T-helper 1 cell treated with Interleukin-12 subunit alpha and Interleukin-12 subunit beta and Interleukin-4 antibody, amounts not matched to agents 30 μg/mL and 1 μg/mL, for 36 hours (primary cell): Measurements from ENCODE around the gene IFIT5.
"Not testable (repeated sequence)": the region's sequence is repeated elsewhere in the genome, so short reads cannot be mapped to it uniquely, and the experiment has no call there.

Experiments used
- H3K27ac Mint-ChIP-seq: one replicate; pipeline ENCODE4 v1.8.0; 2021; ENCODE audit warnings: mild to moderate bottlenecking, mixed read lengths
- H3K27me3 Mint-ChIP-seq: one replicate; pipeline ENCODE4 v1.8.0; 2021; ENCODE audit warnings: low read depth, mixed read lengths
- H3K36me3 Mint-ChIP-seq: one replicate; pipeline ENCODE4 v1.8.0; 2021; ENCODE audit warnings: low read depth, mixed read lengths
- H3K4me1 Mint-ChIP-seq: one replicate; pipeline ENCODE4 v1.8.0; 2021; ENCODE audit warnings: low read depth, mixed read lengths
- H3K4me3 Mint-ChIP-seq: one replicate; pipeline ENCODE4 v1.8.0; 2021; ENCODE audit warnings: mild to moderate bottlenecking, moderate library complexity, mixed read lengths
- H3K9me3 Mint-ChIP-seq: one replicate; pipeline ENCODE4 v1.8.0; 2021; ENCODE audit warnings: mixed read lengths

Gene IFIT5

DNA sequence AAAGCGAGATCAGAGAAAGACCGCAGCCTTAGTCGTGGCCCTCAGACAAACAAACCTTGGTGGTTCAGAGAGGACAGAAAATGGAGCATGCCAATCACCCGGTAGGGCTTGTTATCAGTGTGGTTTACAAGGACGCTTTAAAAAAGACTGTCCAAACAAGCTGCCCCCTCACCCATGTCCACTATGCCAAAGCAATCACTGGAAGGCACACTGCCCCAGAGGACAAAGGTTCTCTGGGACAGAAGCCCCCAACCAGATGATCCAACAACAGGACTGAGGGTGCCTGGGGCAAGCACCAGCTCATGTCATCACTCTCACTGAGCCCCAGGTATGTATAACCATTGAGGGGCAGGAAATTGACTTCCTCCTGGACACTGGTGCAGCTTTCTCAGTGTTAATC, 5.1 kb upstream of the IFIT5 start:
- peaks cover 15% of the 10 kb centered on the region for H3K4me1 Mint-ChIP-seq
- not testable (repeated sequence) for H3K27ac Mint-ChIP-seq, H3K4me3 Mint-ChIP-seq, H3K9me3 Mint-ChIP-seq, H3K27me3 Mint-ChIP-seq
- H3K36me3 Mint-ChIP-seq = peaks cover 28% of the 10 kb centered on the region

DNA sequence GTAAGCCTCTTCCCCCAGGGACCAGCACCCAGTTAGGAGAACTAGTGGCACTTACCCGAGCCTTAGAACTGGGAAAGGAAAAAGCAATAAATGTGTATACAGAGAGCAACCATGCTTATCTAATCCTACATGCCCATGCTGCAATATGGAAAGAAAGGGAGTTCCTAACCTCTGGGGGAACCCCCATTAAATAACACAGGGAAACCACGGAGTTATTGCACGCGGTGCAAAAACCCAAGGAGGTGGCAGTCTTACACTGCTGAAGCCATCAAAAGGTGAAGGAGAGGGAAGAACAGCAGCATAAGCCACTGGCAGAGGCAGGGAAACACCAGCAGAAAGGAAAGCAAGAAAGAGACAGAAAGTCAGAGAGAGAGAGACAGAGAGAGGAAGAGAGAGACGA, 3.8 kb upstream of the IFIT5 start:
- not testable (repeated sequence) for H3K27ac Mint-ChIP-seq, H3K9me3 Mint-ChIP-seq, H3K4me3 Mint-ChIP-seq, H3K27me3 Mint-ChIP-seq
- Mint-ChIP-seq H3K36me3 (peaks cover 31% of the 10 kb centered on the region), H3K4me1 (peaks cover 15% of the 10 kb centered on the region)

DNA sequence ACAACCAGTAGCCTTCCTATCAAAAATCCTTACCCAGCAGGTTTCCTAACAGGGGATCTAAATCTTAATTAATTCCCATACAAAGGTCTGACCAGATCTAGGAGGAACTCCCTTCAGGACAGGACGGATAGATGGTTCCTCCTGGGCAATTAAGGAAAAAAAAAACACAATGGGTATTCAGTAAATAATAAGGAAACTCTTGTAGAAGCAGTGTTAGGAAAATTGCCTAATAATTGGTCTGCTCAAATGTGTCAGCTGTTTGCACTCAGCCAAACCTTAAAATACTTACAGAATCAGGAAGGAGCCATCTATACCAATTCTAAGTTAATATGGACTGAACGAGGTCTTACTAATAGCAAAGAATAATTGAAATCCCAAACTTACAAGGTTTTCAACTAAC, 3.2 kb upstream of the IFIT5 start:
- Mint-ChIP-seq H3K4me1 (peaks cover 19% of the 10 kb centered on the region), H3K36me3 (peaks cover 35% of the 10 kb centered on the region)
- not testable (repeated sequence) for H3K27me3 Mint-ChIP-seq, H3K27ac Mint-ChIP-seq, H3K4me3 Mint-ChIP-seq, H3K9me3 Mint-ChIP-seq

DNA sequence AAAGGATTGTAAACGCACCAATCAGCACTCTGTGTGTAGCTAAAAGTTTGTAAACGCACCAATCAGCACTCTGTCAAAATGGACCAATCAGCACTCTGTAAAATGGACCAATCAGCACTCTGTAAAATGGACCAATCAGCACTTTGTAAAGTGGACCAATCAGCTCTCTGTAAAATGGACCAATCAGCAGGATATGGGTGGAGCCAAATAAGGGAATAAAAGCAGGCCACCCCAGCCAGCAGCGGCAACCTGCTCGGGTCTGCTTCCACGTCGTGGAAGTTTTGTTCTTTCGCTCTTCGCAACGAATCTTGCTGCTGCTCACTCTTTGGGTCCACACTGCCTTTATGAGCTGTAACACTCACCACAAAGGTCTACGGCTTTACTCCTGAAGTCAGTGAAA, 2.1 kb upstream of the IFIT5 start:
- H3K27me3 Mint-ChIP-seq, H3K9me3 Mint-ChIP-seq: not testable (repeated sequence)
- Mint-ChIP-seq H3K4me1 (peaks cover 26% of the 10 kb centered on the region), H3K4me3 (peak overlapping the region; percentile 33), H3K27ac (peak overlapping the region; percentile 31), H3K36me3 (peaks cover 38% of the 10 kb centered on the region)

DNA sequence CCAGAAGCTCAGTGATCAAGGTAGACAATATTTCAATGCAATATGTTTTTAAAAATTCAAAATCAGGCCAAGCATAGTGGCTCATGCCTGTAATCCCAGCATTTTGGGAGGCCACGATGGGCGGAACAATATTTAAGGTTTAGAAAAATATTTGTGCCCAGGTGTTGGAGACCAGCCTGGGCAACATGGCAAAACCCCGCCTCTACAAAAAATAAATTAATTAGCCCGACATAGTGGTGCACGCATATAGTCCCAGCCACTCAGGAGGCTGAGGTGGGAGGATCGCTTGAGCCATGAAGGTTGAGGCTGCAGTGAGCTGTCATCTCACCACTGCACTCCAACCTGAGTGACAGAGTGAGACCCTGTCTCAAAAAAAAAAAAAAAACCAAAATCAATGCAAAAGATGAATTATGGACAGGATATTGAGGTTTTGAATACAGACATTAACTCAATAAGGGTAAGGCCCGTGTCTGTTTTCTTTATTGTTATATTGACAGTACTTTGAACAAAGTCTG, 913 bp upstream of the IFIT5 start:
- Mint-ChIP-seq H3K36me3 (peaks cover 43% of the 10 kb centered on the region), H3K4me3 (peak overlapping the region; percentile 92), H3K27me3 (peaks cover 3% of the 10 kb centered on the region), H3K9me3 (peaks cover 9% of the 10 kb centered on the region), H3K27ac (peak overlapping the region; percentile 95), H3K4me1 (peaks cover 37% of the 10 kb centered on the region)

DNA sequence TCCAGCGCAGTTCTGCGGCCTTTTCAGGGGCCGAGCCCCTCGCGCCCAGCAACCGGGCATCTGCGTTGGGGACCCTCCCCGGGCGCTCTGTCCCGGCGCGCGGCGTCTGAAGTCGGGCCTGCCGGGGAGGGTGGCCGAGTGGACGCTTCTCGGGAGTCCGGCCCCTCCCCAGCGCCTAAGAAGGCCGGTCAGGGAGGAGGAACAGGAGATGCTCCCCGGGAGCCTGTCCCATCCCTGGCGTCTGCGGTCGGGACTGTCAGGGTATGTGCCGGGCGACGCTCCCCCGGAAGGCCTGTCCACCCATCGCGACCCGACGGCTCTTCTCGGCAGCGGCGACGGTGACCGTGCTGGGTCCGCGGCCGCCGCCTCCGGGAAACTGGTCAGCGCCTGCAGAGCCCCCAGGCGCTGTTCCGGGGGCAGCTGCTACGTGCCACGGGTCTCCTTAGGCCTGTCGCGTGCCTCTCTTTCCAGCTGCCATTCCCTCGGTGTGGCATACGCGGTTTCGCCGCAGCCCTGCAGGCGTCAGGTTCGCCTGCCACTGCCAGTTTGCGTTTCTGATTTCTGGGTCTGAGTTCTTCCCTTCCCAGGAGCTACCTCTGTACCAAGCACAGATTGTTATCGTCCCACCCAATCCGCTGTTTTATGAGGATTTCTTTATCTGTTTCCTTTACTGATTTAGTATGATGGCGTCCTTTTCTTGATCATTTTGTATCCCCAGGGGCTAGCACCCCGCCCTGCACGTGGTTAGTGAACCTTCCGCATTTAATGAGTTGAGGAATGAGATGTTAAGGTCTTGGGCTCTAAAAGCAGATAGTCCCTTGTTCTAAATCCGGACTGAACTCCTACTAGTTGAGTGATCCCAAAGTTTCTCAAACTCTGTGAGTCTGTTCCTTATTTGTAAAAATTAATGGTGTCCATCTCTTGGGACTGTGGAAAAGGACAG, 782 bp downstream of the IFIT5 start:
- Mint-ChIP-seq H3K27me3 (peaks cover 3% of the 10 kb centered on the region), H3K36me3 (peaks cover 44% of the 10 kb centered on the region), H3K4me3 (peak overlapping the region; percentile 92), H3K4me1 (peaks cover 42% of the 10 kb centered on the region), H3K9me3 (peaks cover 5% of the 10 kb centered on the region), H3K27ac (peak overlapping the region; percentile 92)

DNA sequence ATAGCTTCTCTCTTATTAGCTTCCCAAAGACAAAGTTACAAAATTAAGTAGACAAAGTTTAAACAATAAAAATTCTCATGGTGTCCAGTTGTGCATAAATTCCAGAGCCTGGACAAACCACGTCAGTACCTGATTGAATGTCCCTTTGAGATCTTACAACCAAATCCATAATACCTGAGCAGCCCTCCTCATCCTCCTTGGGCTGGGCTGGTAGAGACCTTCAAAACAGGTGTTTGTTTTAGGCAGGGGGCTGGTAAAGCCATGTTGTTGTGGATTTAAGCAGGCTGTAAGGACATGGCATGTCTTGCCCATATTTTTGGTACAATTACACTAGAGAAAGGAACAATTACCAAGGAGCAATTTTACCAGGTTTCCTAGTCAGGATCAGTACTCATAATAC, 2.1 kb downstream of the IFIT5 start:
- Mint-ChIP-seq H3K4me1 (peaks cover 37% of the 10 kb centered on the region), H3K27me3 (no peaks in the 10 kb centered on the region), H3K4me3 (peak overlapping the region; percentile 92), H3K36me3 (peaks cover 50% of the 10 kb centered on the region), H3K27ac (peak overlapping the region; percentile 13), H3K9me3 (peaks cover 5% of the 10 kb centered on the region)

DNA sequence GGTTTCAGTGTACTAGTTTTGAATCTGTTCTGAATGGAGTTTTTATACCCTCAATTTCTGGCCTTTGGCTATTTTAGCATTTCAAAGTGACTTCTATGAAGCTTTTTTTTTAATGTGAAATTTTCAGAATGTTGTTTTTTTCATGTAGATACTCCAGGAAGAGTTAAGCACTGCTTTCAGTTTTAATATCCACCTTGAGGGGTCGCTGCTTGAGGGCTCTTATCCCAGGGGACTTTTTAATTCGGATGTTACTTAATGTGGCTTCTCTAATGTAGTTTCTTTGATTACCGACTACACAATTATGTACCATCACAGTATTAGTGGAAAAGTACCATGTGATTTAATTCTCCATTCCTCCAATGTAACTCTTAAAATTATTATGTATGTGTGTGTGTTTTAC, 5.2 kb downstream of the IFIT5 start:
- Mint-ChIP-seq H3K9me3 (no peaks in the 10 kb centered on the region), H3K36me3 (peaks cover 53% of the 10 kb centered on the region), H3K27ac (no peak overlapping the region), H3K27me3 (no peaks in the 10 kb centered on the region), H3K4me1 (peaks cover 29% of the 10 kb centered on the region), H3K4me3 (no peak overlapping the region)

DNA sequence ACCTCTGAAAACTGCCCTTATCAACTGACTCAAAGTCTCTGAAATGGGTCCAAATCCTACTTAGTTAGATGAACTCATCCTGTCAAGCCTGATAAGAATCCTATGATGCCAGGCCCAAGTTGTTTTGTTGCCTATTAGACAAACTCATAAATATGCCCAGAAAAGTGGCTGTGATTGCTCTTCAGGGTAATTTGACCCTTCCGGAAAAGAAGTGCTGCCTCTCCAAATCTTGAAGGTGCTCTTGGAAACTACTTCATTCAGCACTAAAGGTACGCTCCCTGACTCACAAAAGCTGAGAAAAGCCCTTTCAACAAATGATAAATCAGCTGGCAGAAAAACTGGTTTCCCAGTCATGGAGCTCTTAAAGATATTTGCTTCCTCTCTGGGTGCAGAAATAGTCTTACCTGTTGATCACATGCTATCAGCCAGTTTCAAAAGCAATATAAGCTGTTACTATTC, 6.7 kb downstream of the IFIT5 start:
- Mint-ChIP-seq H3K27ac (no peak overlapping the region), H3K9me3 (no peaks in the 10 kb centered on the region), H3K27me3 (no peaks in the 10 kb centered on the region), H3K36me3 (peaks cover 45% of the 10 kb centered on the region), H3K4me3 (no peak overlapping the region), H3K4me1 (peaks cover 28% of the 10 kb centered on the region)

DNA sequence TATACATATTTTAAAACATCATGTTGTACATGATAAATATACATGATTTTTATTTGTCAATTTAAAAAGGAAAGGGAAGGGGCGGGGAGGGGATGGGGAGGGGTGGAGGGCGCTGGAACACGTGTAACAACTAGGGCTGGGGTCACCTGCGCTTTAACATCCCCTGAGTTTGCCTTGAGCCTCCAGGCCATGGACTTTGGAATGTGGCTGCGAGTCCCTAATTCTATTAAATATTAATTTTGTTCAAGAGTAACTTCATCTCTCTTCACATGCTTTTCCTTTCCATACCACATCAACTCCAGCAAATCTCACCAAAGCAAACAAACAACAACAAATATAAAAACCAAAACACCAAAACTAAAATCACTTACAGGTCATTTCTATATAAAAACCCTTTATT, 10.6 kb downstream of the IFIT5 start:
- H3K36me3 Mint-ChIP-seq = peaks cover 24% of the 10 kb centered on the region
- H3K4me3 Mint-ChIP-seq = no peak overlapping the region
- H3K4me1 Mint-ChIP-seq = peaks cover 3% of the 10 kb centered on the region
- no peaks in the 10 kb centered on the region for H3K9me3 Mint-ChIP-seq
- H3K27ac Mint-ChIP-seq = no peak overlapping the region
- peaks cover 6% of the 10 kb centered on the region for H3K27me3 Mint-ChIP-seq

DNA sequence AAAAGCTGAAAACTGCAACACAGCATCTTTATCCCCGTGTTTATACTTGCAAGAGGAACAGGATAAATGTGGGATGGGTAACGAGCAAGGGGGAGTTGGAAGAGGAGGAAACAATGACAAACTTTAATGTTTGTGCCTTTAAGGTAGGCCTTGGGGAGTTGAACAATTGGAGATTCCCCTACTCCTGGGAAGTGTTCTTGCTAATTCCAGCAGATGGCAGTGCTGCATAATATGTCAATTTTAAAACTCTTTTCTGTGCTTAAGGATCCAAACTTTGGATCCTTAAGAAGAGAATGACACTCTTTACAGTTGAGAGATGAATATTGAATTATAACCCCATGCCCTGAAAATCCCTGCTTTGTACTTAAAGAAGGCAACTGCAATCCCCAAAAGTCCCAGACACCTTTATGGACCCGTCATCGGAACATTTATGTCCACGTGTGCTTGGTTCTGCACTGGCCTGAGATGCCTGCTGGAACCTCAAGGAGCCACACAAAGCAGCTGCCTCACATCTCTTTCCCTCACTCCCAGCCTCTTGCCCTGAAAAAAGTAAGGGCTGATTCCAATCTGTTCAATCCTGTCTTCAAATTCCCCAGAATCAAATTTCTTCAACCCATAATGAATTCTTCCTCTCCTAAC, 12.0 kb downstream of the IFIT5 start:
- H3K36me3 Mint-ChIP-seq = peaks cover 13% of the 10 kb centered on the region
- H3K4me1 Mint-ChIP-seq = peaks cover 3% of the 10 kb centered on the region
- H3K27ac Mint-ChIP-seq = no peak overlapping the region
- H3K4me3 Mint-ChIP-seq = no peak overlapping the region
- H3K27me3 Mint-ChIP-seq = peaks cover 6% of the 10 kb centered on the region
- no peaks in the 10 kb centered on the region for H3K9me3 Mint-ChIP-seq

DNA sequence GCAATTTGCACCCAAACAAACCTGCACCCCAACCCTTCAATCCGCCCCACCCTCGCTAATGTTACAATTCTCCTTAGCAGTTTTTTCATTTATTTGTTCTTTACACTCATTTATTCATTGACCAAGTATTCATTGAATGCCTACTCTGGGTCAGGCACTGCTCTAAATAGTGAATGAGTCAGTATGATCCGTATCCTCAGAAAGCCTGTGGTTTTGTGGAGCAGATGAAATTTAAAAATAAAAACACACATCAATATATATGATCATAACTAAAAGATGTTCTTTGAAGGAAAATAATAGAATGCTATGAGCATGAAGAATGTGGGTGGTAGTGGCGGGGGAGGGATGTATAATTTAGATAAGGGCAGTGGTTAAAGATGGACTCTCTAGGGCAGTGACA, 13.3 kb downstream of the IFIT5 start:
- H3K9me3 Mint-ChIP-seq = no peaks in the 10 kb centered on the region
- peaks cover 5% of the 10 kb centered on the region for H3K36me3 Mint-ChIP-seq
- peaks cover 18% of the 10 kb centered on the region for H3K27me3 Mint-ChIP-seq
- peaks cover 2% of the 10 kb centered on the region for H3K4me1 Mint-ChIP-seq
- H3K4me3 Mint-ChIP-seq = no peak overlapping the region
- no peak overlapping the region for H3K27ac Mint-ChIP-seq

DNA sequence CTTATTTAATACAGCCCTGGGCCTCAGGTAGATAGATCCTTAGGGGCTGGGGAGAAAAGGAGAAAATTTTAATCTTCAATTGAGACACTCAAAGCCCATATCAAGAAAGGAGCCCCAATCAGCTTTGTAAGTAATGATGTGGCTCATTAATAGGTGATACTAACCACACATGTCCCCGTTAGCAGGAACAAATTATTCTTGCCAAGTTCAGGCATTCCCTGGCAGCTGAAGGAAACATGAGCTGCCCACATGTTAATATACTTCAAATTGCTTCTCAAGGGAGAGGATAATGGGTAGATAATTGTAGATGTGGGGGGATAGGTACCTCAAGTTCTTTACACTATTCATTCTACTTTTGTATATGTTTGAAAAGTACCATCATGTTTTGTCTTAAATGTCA, 14.5 kb downstream of the IFIT5 start:
- Mint-ChIP-seq H3K9me3 (no peaks in the 10 kb centered on the region), H3K4me1 (peaks cover 2% of the 10 kb centered on the region), H3K4me3 (no peak overlapping the region), H3K27me3 (peaks cover 28% of the 10 kb centered on the region), H3K36me3 (no peaks in the 10 kb centered on the region), H3K27ac (no peak overlapping the region)

DNA sequence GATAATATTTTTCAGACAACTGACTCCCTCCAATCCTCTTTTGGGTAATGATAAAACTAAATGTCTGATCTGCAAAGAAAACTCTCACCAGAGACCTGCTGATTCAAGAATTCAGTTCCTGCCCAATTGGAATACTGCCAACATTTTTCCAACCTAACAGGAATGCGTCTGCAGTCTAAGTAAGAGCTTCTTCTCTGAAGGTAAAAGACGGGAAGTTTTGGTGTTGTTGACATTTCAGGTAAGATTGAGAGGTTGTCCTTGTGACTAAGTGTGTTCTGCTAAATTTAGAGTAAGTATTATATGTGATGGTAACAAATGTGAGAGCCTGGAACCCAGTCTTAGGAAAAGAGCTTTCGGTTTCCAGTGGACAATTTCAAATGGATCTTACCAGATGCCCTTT, 17.6 kb downstream of the IFIT5 start:
- H3K4me3 Mint-ChIP-seq = no peak overlapping the region
- H3K9me3 Mint-ChIP-seq = no peaks in the 10 kb centered on the region
- H3K27me3 Mint-ChIP-seq = peaks cover 55% of the 10 kb centered on the region
- no peak overlapping the region for H3K27ac Mint-ChIP-seq
- no peaks in the 10 kb centered on the region for H3K36me3 Mint-ChIP-seq
- H3K4me1 Mint-ChIP-seq = no peaks in the 10 kb centered on the region

DNA sequence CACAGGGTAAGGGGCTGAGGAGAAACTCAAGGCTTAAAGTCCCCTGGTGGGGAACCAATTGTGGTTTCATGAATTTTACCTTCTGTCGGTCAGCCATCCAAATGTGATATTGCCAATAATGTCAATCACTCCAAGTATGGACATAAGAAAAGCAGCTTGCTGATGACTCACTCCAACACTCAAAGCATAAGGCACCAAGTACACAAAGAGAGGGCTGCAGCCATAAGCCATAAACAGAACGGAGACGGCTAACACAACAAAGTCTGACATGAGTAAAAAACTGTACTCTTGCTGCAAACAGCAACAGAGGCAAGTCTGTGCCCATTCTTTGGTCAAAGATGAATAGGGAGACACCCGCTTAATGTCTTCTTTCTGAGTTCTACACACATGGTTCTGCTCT, 24.2 kb downstream of the IFIT5 start:
- Mint-ChIP-seq H3K4me1 (no peaks in the 10 kb centered on the region), H3K27ac (no peak overlapping the region), H3K27me3 (peaks cover 50% of the 10 kb centered on the region), H3K36me3 (no peaks in the 10 kb centered on the region), H3K9me3 (no peaks in the 10 kb centered on the region), H3K4me3 (no peak overlapping the region)
